ENCODE data around the gene ZIC2. TPM values are rescaled to one million over a fixed set of nuclear protein-coding genes. Genes with fewer than 3 reads are reported as not detected.

Gene ZIC2
- total and polyA plus RNA-seq, 8 donors: not detected

- H3K27ac ChIP-seq: no peak overlapping the region
- no peaks in the 10 kb centered on the region for H3K36me3 ChIP-seq
- peaks cover 28 to 44% (median 35%) of the 10 kb centered on the region in 4 donors for H3K4me1 ChIP-seq
- 11 to 21% (median 15%) methylated on average over 33 to 35 of the region's 35 CpGs for WGBS, 5 donors
- peaks cover 0 to 18% (median 4%) of the 10 kb centered on the region in 4 donors for H3K9me3 ChIP-seq
- intact Hi-C loops (cut with DNase I; ENCODE audit: low total_unique reads): no loop called here
- TF ChIP-seq, protein P1, sequence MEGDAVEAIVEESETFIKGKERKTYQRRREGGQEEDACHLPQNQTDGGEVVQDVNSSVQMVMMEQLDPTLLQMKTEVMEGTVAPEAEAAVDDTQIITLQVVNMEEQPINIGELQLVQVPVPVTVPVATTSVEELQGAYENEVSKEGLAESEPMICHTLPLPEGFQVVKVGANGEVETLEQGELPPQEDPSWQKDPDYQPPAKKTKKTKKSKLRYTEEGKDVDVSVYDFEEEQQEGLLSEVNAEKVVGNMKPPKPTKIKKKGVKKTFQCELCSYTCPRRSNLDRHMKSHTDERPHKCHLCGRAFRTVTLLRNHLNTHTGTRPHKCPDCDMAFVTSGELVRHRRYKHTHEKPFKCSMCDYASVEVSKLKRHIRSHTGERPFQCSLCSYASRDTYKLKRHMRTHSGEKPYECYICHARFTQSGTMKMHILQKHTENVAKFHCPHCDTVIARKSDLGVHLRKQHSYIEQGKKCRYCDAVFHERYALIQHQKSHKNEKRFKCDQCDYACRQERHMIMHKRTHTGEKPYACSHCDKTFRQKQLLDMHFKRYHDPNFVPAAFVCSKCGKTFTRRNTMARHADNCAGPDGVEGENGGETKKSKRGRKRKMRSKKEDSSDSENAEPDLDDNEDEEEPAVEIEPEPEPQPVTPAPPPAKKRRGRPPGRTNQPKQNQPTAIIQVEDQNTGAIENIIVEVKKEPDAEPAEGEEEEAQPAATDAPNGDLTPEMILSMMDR (IDR thresholded peaks at IDR 0.05): no peak
- TF ChIP-seq POLR2AphosphoS5 (IDR thresholded peaks at IDR 0.05) (no peak), POLR2A (IDR thresholded peaks at IDR 0.05) (no peak), EP300 (IDR thresholded peaks at IDR 0.05) (no peak)
- H3K27me3 ChIP-seq: peaks cover 52 to 100% (median 88%) of the 10 kb centered on the region in 3 donors
- peak in 1 of 2 donors; percentile 16 for DNase-seq
- H3K4me3 ChIP-seq: no peak overlapping the region
Measured at GRCh38 chr13:99958406-99959126, 23.0 kb upstream of the ZIC2 start.

- H3K4me1 ChIP-seq: peaks cover 28 to 44% (median 35%) of the 10 kb centered on the region in 4 donors
- TF ChIP-seq, protein P1 (IDR thresholded peaks at IDR 0.05): no peak
- TF ChIP-seq POLR2A (IDR thresholded peaks at IDR 0.05) (no peak), EP300 (IDR thresholded peaks at IDR 0.05) (no peak), POLR2AphosphoS5 (IDR thresholded peaks at IDR 0.05) (no peak)
- no peak overlapping the region for H3K27ac ChIP-seq
- no peak overlapping the region for H3K4me3 ChIP-seq
- no peaks in the 10 kb centered on the region for H3K36me3 ChIP-seq
- H3K9me3 ChIP-seq: peaks cover 0 to 18% (median 4%) of the 10 kb centered on the region in 4 donors
- 15 to 23% (median 18%) methylated on average over 10 of the region's 10 CpGs for WGBS, 5 donors
- peak in 1 of 2 donors; percentile 11 for DNase-seq
- peaks cover 52 to 100% (median 94%) of the 10 kb centered on the region in 3 donors for H3K27me3 ChIP-seq
- intact Hi-C loops (cut with DNase I; ENCODE audit: low total_unique reads): no loop called here
Measured at GRCh38 chr13:99959127-99959539, 22.5 kb upstream of the ZIC2 start.

DNA sequence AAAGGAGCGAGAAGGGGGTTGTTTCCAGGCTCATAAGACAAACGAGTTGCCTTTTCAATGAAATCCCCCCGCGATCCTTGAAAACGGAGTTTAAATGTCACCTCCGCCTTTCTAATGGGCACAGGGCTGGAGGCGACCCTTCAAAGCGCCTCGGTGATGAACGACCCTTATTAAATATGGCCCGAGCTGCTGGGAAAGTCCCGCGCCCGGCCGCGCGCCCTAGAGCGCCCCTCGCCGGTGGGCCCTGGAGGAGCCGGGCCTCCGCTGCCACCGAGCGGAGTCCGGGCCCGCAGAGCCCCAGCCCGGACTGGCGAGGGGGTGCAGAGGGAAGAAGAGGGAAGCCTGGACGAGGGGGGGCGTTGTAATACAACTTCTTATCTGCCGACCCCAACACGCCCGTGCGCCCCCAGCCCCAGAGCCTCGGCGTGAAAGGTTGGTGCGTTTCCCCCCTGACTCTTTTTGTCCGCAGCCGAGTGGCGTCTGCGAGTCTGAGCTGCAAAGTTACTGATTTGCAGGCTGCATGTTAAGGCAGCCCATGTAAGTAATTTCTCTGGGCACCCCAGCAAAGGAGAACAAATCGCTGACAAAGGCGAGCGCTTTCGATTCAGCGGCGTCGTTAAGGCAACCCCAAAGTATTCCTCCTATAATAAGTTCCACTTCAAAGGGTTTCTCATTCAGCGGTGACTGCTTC is 21.9 kb upstream of the ZIC2 start:
- Histone ChIP-seq H3K27ac (no peak overlapping the region), H3K9me3 (peaks cover 0 to 18% (median 4%) of the 10 kb centered on the region in 4 donors), H3K4me1 (peaks cover 28 to 44% (median 35%) of the 10 kb centered on the region in 4 donors), H3K27me3 (peaks cover 52 to 100% (median 89%) of the 10 kb centered on the region in 3 donors), H3K36me3 (no peaks in the 10 kb centered on the region), H3K4me3 (peak overlapping the region in 3 of 4 donors; percentile 0 to 41 (median 10))
- WGBS, 5 donors: 5 to 9% (median 6%) methylated on average over 26 to 49 of the region's 49 CpGs
- DNase-seq: peak; percentile 24 to 49
- intact Hi-C loops (cut with DNase I; ENCODE audit: low total_unique reads): no loop called here
- TF ChIP-seq POLR2A (IDR thresholded peaks at IDR 0.05): no peak
- no peak for TF ChIP-seq POLR2AphosphoS5 (IDR thresholded peaks at IDR 0.05)
- no peak for TF ChIP-seq EP300 (IDR thresholded peaks at IDR 0.05)
- TF ChIP-seq, protein P1 (IDR thresholded peaks at IDR 0.05): no peak

- TF ChIP-seq EP300 (IDR thresholded peaks at IDR 0.05) (no peak), POLR2A (IDR thresholded peaks at IDR 0.05) (no peak), POLR2AphosphoS5 (IDR thresholded peaks at IDR 0.05) (no peak)
- TF ChIP-seq, protein P1 (IDR thresholded peaks at IDR 0.05): no peak
- Histone ChIP-seq H3K36me3 (no peaks in the 10 kb centered on the region), H3K4me3 (no peak overlapping the region), H3K4me1 (peaks cover 25 to 39% (median 32%) of the 10 kb centered on the region in 4 donors), H3K27ac (no peak overlapping the region), H3K27me3 (peaks cover 49 to 100% (median 85%) of the 10 kb centered on the region in 3 donors), H3K9me3 (peaks cover 0 to 18% (median 4%) of the 10 kb centered on the region in 4 donors)
- WGBS, 5 donors: 9 to 19% (median 10%) methylated on average over 13 of the region's 13 CpGs
- intact Hi-C loops (cut with DNase I; ENCODE audit: low total_unique reads): no loop called here
- peak in 1 of 2 donors; percentile 11 for DNase-seq
Measured at GRCh38 chr13:99960663-99961311, 20.8 kb upstream of the ZIC2 start.

All from stomach (tissue), 9 donors.